H1 (cell line): ENCODE measurements around the gene ALS2CL. TPM values are rescaled to one million over a fixed set of nuclear protein-coding genes. Genes with fewer than 3 reads are reported as not detected.

Source experiments
- CTCF ChIA-PET: fragments of 300-600 bp; sonication (Branson Sonifier 250); formaldehyde crosslinking; loops from one replicate; lab custom pipeline; 2021; ENCODE audit not compliant: partially characterized antibody; lab: Charles Lee
- POLR2A ChIA-PET: fragments of 300-600 bp; sonication (Branson Sonifier 250); formaldehyde crosslinking; loops from one replicate; lab custom pipeline; 2021; ENCODE audit warnings: inconsistent platforms; ENCODE audit not compliant: partially characterized antibody; lab: Charles Lee
- DNase-seq, 2 experiments: peaks; one replicate each; pipeline versions ENCODE4 v3.0.0 to v3.0.0-alpha.2; 2010 to 2022; ENCODE audit warnings: low spot score in 2 of 2, low read depth in 1 of 2, mixed read lengths in 1 of 2
- FAIRE-seq: peaks from 2 replicates; lab custom pipeline; 2011; peaks lifted over from hg19 to GRCh38; lab: Jason Lieb, UNC
- H2AFZ ChIP-seq: 2 replicates; pipeline ENCODE4 v1.8.1; 2012; ENCODE audit warnings: low read length, inconsistent platforms
- H2AK5ac ChIP-seq: 2 replicates; pipeline ENCODE4 v1.6.1; 2013; ENCODE audit warnings: low read depth, low read length
- H2BK120ac ChIP-seq: replicated peaks from 2 replicates; pipeline ENCODE3; 2013; ENCODE audit warnings: low read depth, low read length, inconsistent platforms
- H2BK12ac ChIP-seq: 2 replicates; pipeline ENCODE4 v1.6.1; 2013; ENCODE audit warnings: low read depth, low read length
- H2BK15ac ChIP-seq: 2 replicates; pipeline ENCODE4 v1.6.1; 2013; ENCODE audit warnings: low read length
- H2BK20ac ChIP-seq: 2 replicates; pipeline ENCODE4 v1.6.1; 2013; ENCODE audit warnings: low read length
- H2BK5ac ChIP-seq: 2 replicates; pipeline ENCODE4 v1.6.1; 2013; ENCODE audit warnings: low read depth, low read length
- H3K14ac ChIP-seq: 2 replicates; pipeline ENCODE4 v1.6.1; 2013; ENCODE audit warnings: inconsistent platforms; ENCODE audit not compliant: insufficient read length
- H3K18ac ChIP-seq: 2 replicates; pipeline ENCODE4 v1.6.1; 2013; ENCODE audit warnings: low read length; ENCODE audit errors: extremely low read depth
- H3K23ac ChIP-seq: 2 replicates; pipeline ENCODE4 v1.6.1; 2013; ENCODE audit warnings: inconsistent platforms; ENCODE audit not compliant: insufficient read length
- H3K23me2 ChIP-seq: 2 replicates; pipeline ENCODE4 v1.6.1; 2013; ENCODE audit warnings: low read depth, low read length
- H3K27ac ChIP-seq: 2 replicates; pipeline ENCODE4 v1.6.1; 2011; ENCODE audit warnings: low read depth, low read length, inconsistent platforms
- H3K27me3 ChIP-seq, 4 experiments: replicated peaks in 1 of 4; 1 replicate in 1 of 4; 2 replicates in 3 of 4; pipeline versions ENCODE4 v1.6.1 to v1.8.1; 2011 to 2013; ENCODE audit warnings: low read length in 3 of 4, mild to moderate bottlenecking in 3 of 4, inconsistent platforms in 2 of 4, mixed read lengths in 2 of 4, moderate library complexity in 1 of 4; ENCODE audit not compliant: control insufficient read depth in 3 of 4, insufficient read depth in 3 of 4; ENCODE audit errors: extremely low read depth in 1 of 4
- H3K36me3 ChIP-seq, 4 experiments: 2 replicates each; pipeline versions ENCODE4 v1.6.1 to v1.8.1; 2011 to 2013; ENCODE audit warnings: mild to moderate bottlenecking in 4 of 4, low read length in 3 of 4, moderate library complexity in 2 of 4, control low read depth in 1 of 4, inconsistent platforms in 1 of 4; ENCODE audit not compliant: insufficient read depth in 4 of 4, control insufficient read depth in 2 of 4
- H3K4ac ChIP-seq: replicated peaks from 2 replicates; pipeline ENCODE3; 2013; ENCODE audit warnings: low read length, low read depth, mixed read lengths, inconsistent platforms; ENCODE audit not compliant: insufficient read length
- H3K4me1 ChIP-seq, 4 experiments: replicated peaks in 1 of 4; 1 replicate in 1 of 4; 2 replicates in 3 of 4; pipeline versions ENCODE4 v1.6.1 to v1.8.1; 2011 to 2013; ENCODE audit warnings: low read length in 3 of 4, inconsistent platforms in 2 of 4, mixed read lengths in 1 of 4; ENCODE audit not compliant: insufficient read depth in 4 of 4, control insufficient read depth in 3 of 4
- H3K4me2 ChIP-seq, 2 experiments: 2 replicates each; pipeline versions ENCODE4 v1.6.1 to v1.8.1; 2011 to 2013; ENCODE audit warnings: low read depth in 2 of 2, low read length in 2 of 2, control low read depth in 1 of 2, inconsistent platforms in 1 of 2, mild to moderate bottlenecking in 1 of 2; ENCODE audit not compliant: insufficient read depth in 1 of 2
- H3K4me3 ChIP-seq, 4 experiments: fragments of 200-600, 300-600 bp in 1 of 4; sonication (generic), shearing (Covaris generic), sonication (Bioruptor Twin) in 1 of 4; 2 replicates each; pipeline versions ENCODE4 v1.5.1 to v1.8.1; 2011 to 2016; ENCODE audit warnings: low read length in 4 of 4, low read depth in 3 of 4, control low read depth in 2 of 4, inconsistent platforms in 2 of 4, mild to moderate bottlenecking in 2 of 4, mixed read lengths in 1 of 4, moderate library complexity in 1 of 4; ENCODE audit not compliant: insufficient read depth in 2 of 4; ENCODE audit errors: extremely low read depth in 1 of 4
- H3K56ac ChIP-seq: replicated peaks from 2 replicates; pipeline ENCODE3; 2013; ENCODE audit warnings: low read depth, mild to moderate bottlenecking, mixed read lengths, low read length, inconsistent platforms; ENCODE audit not compliant: insufficient read length
- H3K79me1 ChIP-seq: 2 replicates; pipeline ENCODE4 v1.6.1; 2013; ENCODE audit warnings: low read depth, low read length, control low read depth
- H3K79me2 ChIP-seq, 2 experiments: 2 replicates each; pipeline versions ENCODE4 v1.6.1 to v1.8.1; 2012 to 2013; ENCODE audit warnings: low read length in 2 of 2, mild to moderate bottlenecking in 2 of 2, inconsistent platforms in 1 of 2; ENCODE audit not compliant: insufficient read depth in 2 of 2, control insufficient read depth in 1 of 2
- H3K9ac ChIP-seq, 4 experiments: replicated peaks in 1 of 4; 1 replicate in 1 of 4; 2 replicates in 3 of 4; pipeline versions ENCODE4 v1.6.1 to v1.8.1; 2011 to 2013; ENCODE audit warnings: low read depth in 3 of 4, low read length in 3 of 4, control low read depth in 2 of 4, mild to moderate bottlenecking in 2 of 4, moderate library complexity in 2 of 4, inconsistent platforms in 1 of 4; ENCODE audit errors: extremely low read depth in 1 of 4
- H3K9me3 ChIP-seq, 2 experiments: 2 replicates each; pipeline versions ENCODE4 v1.6.1 to v1.8.1; 2012 to 2013; ENCODE audit warnings: mild to moderate bottlenecking in 2 of 2, moderate library complexity in 2 of 2, control low read depth in 1 of 2, inconsistent platforms in 1 of 2, low read depth in 1 of 2, low read length in 1 of 2, mixed read lengths in 1 of 2; ENCODE audit not compliant: insufficient read depth in 2 of 2
- H4K20me1 ChIP-seq, 2 experiments: replicated peaks in 1 of 2; 2 replicates each; pipeline versions ENCODE3 to v1.8.1; 2011 to 2013; ENCODE audit warnings: inconsistent platforms in 2 of 2, low read length in 2 of 2, mild to moderate bottlenecking in 1 of 2; ENCODE audit not compliant: insufficient read depth in 2 of 2, control insufficient read depth in 1 of 2
- H4K5ac ChIP-seq: 2 replicates; pipeline ENCODE4 v1.6.1; 2013; ENCODE audit warnings: low read length, low read depth, mixed read lengths, inconsistent platforms; ENCODE audit not compliant: insufficient read length
- H4K8ac ChIP-seq: 2 replicates; pipeline ENCODE4 v1.8.0; 2013; ENCODE audit warnings: mild to moderate bottlenecking, moderate library complexity, low read length, inconsistent platforms; ENCODE audit not compliant: insufficient read depth; ENCODE audit errors: extremely low read depth
- H4K91ac ChIP-seq: replicated peaks from 2 replicates; pipeline ENCODE3; 2013; ENCODE audit warnings: low read length, mixed read lengths, inconsistent platforms; ENCODE audit not compliant: insufficient read length
- CTBP2 ChIP-seq: IDR thresholded peaks from 2 replicates; pipeline ENCODE4 v1.7.0; 2011; ENCODE audit warnings: borderline replicate concordance, mild to moderate bottlenecking, moderate library complexity, mixed read lengths, low read length; ENCODE audit not compliant: insufficient read depth, insufficient read length
- EZH2 ChIP-seq: fragments of 200-600 bp; sonication (generic); IDR thresholded peaks from 2 replicates; pipeline ENCODE4 v1.7.1; 2012; ENCODE audit warnings: low read depth, mild to moderate bottlenecking, moderate library complexity, low read length, inconsistent platforms; ENCODE audit not compliant: severe bottlenecking
- SIN3A ChIP-seq, 2 experiments: IDR thresholded peaks in 1 of 2; conservative IDR thresholded peaks in 1 of 2; 2 replicates each; pipeline ENCODE4 v1.6.1; 2011 to 2012; ENCODE audit warnings: low read length in 2 of 2, improper control_type of control experiment in 1 of 2, low read depth in 1 of 2, mild to moderate bottlenecking in 1 of 2
- WGBS, 2 experiments: shearing (Covaris generic) in 1 of 2; methylation state at CpG; one replicate each; pipeline versions ENCODE4 v1.1.6 to v1.1.7; 2013 to 2015; ENCODE audit warnings: low lambda C conversion rate in 2 of 2, mixed read lengths in 2 of 2, inconsistent platforms in 1 of 2, low coverage in 1 of 2, missing lambda C conversion rate in 1 of 2; ENCODE audit not compliant: insufficient replicate concordance in 2 of 2, insufficient coverage in 1 of 2, insufficient read length in 1 of 2; ENCODE audit errors: extremely low coverage in 1 of 2, missing lambda C conversion rate in 1 of 2; 5-methylcytosine and 5-hydroxymethylcytosine counted together
- polyA plus RNA-seq, 7 experiments: library from polyadenylated mRNA; depleted of rRNA in 3 of 7; stranded (reverse) in 5 of 7; unstranded in 2 of 7; fragments of >200 nt in 5 of 7; fragments of 200-250 nt in 2 of 7; gene quantifications; 1 replicate in 5 of 7; 2 replicates in 1 of 7; 4 replicates in 1 of 7; pipeline versions ENCODE4 v1.2.1 to v1.2.3, GENCODE V29; 2011 to 2013; ENCODE audit warnings: missing spikeins in 2 of 7, mixed read lengths in 2 of 7
- total RNA-seq: library from RNA; stranded (reverse); fragmentation: NEBNext Ultra II Directional; extraction: Animal tissue kit (Norgen Biotek cat#: 25700); gene quantifications from 2 replicates; pipeline ENCODE4 v1.2.1, GENCODE V29; 2021

Gene ALS2CL
- total and polyA plus RNA-seq, 2 of the 8 experiments (the other 6 are each of a cell fraction or from before 2014, with no cell fraction given): 4.8 to 5.4 TPM

DNA sequence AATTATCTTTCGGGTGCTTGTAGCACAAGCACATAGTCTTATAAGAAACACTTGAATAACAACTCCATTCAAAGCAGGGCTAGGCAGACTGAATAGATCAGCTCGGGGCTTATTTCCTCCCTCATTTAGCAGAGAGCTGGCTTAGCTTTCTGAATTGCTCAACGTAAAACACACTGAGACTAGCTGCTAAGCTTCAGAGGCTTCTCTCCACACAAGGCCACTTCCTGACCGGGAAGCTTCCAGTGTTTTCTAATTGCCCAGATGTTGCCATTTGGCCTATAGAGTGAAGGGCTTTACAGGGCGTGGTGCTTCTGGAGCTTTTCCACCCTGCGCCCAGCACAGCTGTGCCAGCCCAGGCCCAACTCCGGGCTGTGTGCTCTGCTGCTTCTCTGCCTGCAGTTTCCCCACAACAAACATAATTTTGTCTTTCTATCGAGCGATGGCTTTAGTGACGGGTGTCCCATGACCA is 64.5 kb downstream of the ALS2CL start:
- Histone ChIP-seq H3K27ac (no peak overlapping the region), H3K27me3 (no peaks in the 10 kb centered on the region)
- no peak for DNase-seq

More for the DNA sequence above, 64.5 kb downstream of the ALS2CL start:
- FAIRE-seq: no peak
- Histone ChIP-seq H3K4ac (peak overlapping the region; percentile 4), H3K23ac (no peak overlapping the region), H2BK12ac (peak overlapping the region; percentile 70), H2AFZ (no peak overlapping the region), H2BK15ac (peak overlapping the region; percentile 88), H3K4me2 (peak overlapping the region; percentile 41 to 57; a peak in 2 of 4 replicates), H4K8ac (no peak overlapping the region), H4K91ac (peak overlapping the region; percentile 71), H4K20me1 (no peaks in the 10 kb centered on the region), H2BK5ac (peak overlapping the region; percentile 46; the same call in 1 of the 2 replicates), H3K79me1 (no peaks in the 10 kb centered on the region), H3K9me3 (no peaks in the 10 kb centered on the region), H3K23me2 (no peaks in the 10 kb centered on the region; the same call in 1 of the 2 replicates), H4K5ac (peak overlapping the region; percentile 30), H3K4me3 (peak overlapping the region in 2 of 4 experiments; percentile 3 to 47; a peak in 2 of 8 replicates), H3K18ac (peak overlapping the region; percentile 33), H2BK120ac (peak overlapping the region; percentile 65), H3K56ac (no peak overlapping the region), H3K79me2 (no peaks in the 10 kb centered on the region), H3K36me3 (no peaks in the 10 kb centered on the region), H3K9ac (no peak overlapping the region), H2AK5ac (peak overlapping the region; percentile 57; the same call in 1 of the 2 replicates), H3K4me1 (peaks cover 6 to 17% (median 8%) of the 10 kb centered on the region in 4 experiments; a peak in 6 of 7 replicates), H2BK20ac (peak overlapping the region; percentile 82; the same call in 1 of the 2 replicates), H3K14ac (no peak overlapping the region)
- TF ChIP-seq CTBP2 (no peak), SIN3A (conservative IDR thresholded peaks at IDR 0.05 in 1 of 2, IDR thresholded peaks at IDR 0.05 in 1 of 2; ENCODE audit: low read depth in 1 of 2, low read length in 2 of 2) (no peak), EZH2 (no peak)
- CTCF ChIA-PET: interaction anchor here (0.6 to 5.9 kb wide), 31 partner anchors 10 to 531 kb away, joined by 3 to 82 read pairs (median 6); partner anchors contain the start of genes ALS2CL, FAM240A, PRSS50 and RTP3
- WGBS, 2 experiments: 85% methylated on average over 10 of the region's 10 CpGs; no CpG with 5 or more reads in 1 of the 2 experiments
- POLR2A ChIA-PET: interaction anchor here (0.6 to 6.3 kb wide), 10 partner anchors 9 to 531 kb away, joined by 3 to 64 read pairs (median 3); a partner anchor contains a TSS
